HL-60 (cell line): ENCODE data around the gene MXD3.

ENCODE experiments used
- DNase-seq, 2 experiments: peaks; one replicate each; pipeline ENCODE4 v3.0.0-alpha.2; 2010 to 2020; ENCODE audit warnings: low read depth in 1 of 2, low spot score in 1 of 2
- H3K27ac ChIP-seq: fragments of 250-450 bp; sonication (Bioruptor Pico); replicated peaks from 2 replicates; pipeline ENCODE4 v1.5.1; 2020; ENCODE audit warnings: mild to moderate bottlenecking, moderate library complexity
- H3K27me3 ChIP-seq: fragments of 250-450 bp; sonication (Bioruptor Pico); 2 replicates; pipeline ENCODE4 v1.5.1; 2021; ENCODE audit warnings: mild to moderate bottlenecking, moderate library complexity; ENCODE audit not compliant: insufficient read depth, poor library complexity, severe bottlenecking
- H3K4me3 ChIP-seq: replicated peaks from 2 replicates; pipeline ENCODE4 v1.5.1; 2011; ENCODE audit warnings: mild to moderate bottlenecking, control low read depth, low read length; ENCODE audit not compliant: insufficient read depth
- CTCF ChIP-seq: IDR thresholded peaks from one replicate; pipeline ENCODE4 v1.5.1; 2011; ENCODE audit warnings: low read length, control low read depth, inconsistent platforms; ENCODE audit not compliant: insufficient read depth
- GABPA ChIP-seq: IDR thresholded peaks from 2 replicates; pipeline ENCODE4 v1.6.1; 2012; ENCODE audit warnings: low read depth
- POLR2AphosphoS5 ChIP-seq: IDR thresholded peaks from 2 replicates; pipeline ENCODE4 v1.6.1; 2012; ENCODE audit warnings: low read depth
- REST ChIP-seq: IDR thresholded peaks from 2 replicates; pipeline ENCODE4 v1.6.1; 2012; ENCODE audit warnings: low read depth; ENCODE audit not compliant: insufficient replicate concordance
- SPI1 ChIP-seq: IDR thresholded peaks from 2 replicates; pipeline ENCODE4 v1.6.1; 2012; ENCODE audit warnings: low read depth, mild to moderate bottlenecking, borderline replicate concordance

MXD3 gene

GRCh38 chr5:177294632-177295031, 17.1 kb downstream of the MXD3 start:
- Histone ChIP-seq H3K27me3 (no peaks in the 10 kb centered on the region), H3K27ac (peak overlapping the region; percentile 72; the same call in 1 of the 2 replicates), H3K4me3 (no peak overlapping the region)
- DNase-seq: no peak
- TF ChIP-seq POLR2AphosphoS5 (no peak), CTCF (no peak), GABPA (no peak), SPI1 (no peak), REST (no peak)

GRCh38 chr5:177293819-177294581, 17.7 kb downstream of the MXD3 start:
- no peak for TF ChIP-seq GABPA
- TF ChIP-seq POLR2AphosphoS5: no peak
- TF ChIP-seq SPI1: no peak
- TF ChIP-seq CTCF: no peak
- TF ChIP-seq REST: no peak
- Histone ChIP-seq H3K27me3 (no peaks in the 10 kb centered on the region), H3K27ac (no peak overlapping the region), H3K4me3 (no peak overlapping the region)
- DNase-seq: no peak

GRCh38 chr5:177291735-177292134, 20.0 kb downstream of the MXD3 start:
- TF ChIP-seq REST (no peak), SPI1 (no peak), CTCF (no peak), POLR2AphosphoS5 (no peak)
- Histone ChIP-seq H3K27me3 (no peaks in the 10 kb centered on the region), H3K27ac (no peak overlapping the region), H3K4me3 (no peak overlapping the region)
- DNase-seq: no peak
